ENCODE results near the gene C10orf95.

C10orf95 gene

GRCh38 chr10:102413806-102414561, 37.4 kb downstream of the C10orf95 start:
- no peak for DNase-seq

GRCh38 chr10:102413053-102413705, 38.2 kb downstream of the C10orf95 start:
- peak; percentile 58 for DNase-seq

- no peak for DNase-seq
Observed at GRCh38 chr10:102412293-102412692, 39.0 kb downstream of the C10orf95 start.

GRCh38 chr10:102411341-102412255, 39.7 kb downstream of the C10orf95 start:
- DNase-seq, result no peak

GRCh38 chr10:102410429-102411073, 40.8 kb downstream of the C10orf95 start:
- DNase-seq, result no peak

- no peak for DNase-seq
Observed at GRCh38 chr10:102409604-102410428, 41.5 kb downstream of the C10orf95 start.

- DNase-seq, result peak; percentile 30
Observed at GRCh38 chr10:102408728-102409603, 42.4 kb downstream of the C10orf95 start.

- no peak for DNase-seq
Observed at GRCh38 chr10:102408131-102408727, 43.1 kb downstream of the C10orf95 start.

GRCh38 chr10:102407425-102408130, 43.8 kb downstream of the C10orf95 start:
- DNase-seq, result no peak

GRCh38 chr10:102406815-102407214, 44.5 kb downstream of the C10orf95 start:
- no peak for DNase-seq

GRCh38 chr10:102405632-102406031, 45.7 kb downstream of the C10orf95 start:
- no peak for DNase-seq

GRCh38 chr10:102405108-102405571, 46.2 kb downstream of the C10orf95 start:
- no peak for DNase-seq

- DNase-seq, result no peak
Observed at GRCh38 chr10:102404361-102405107, 46.8 kb downstream of the C10orf95 start.

GRCh38 chr10:102403115-102403514, 48.2 kb downstream of the C10orf95 start:
- no peak for DNase-seq

- no peak for DNase-seq
Observed at GRCh38 chr10:102402512-102402896, 48.8 kb downstream of the C10orf95 start.

- DNase-seq, result no peak
Observed at GRCh38 chr10:102401735-102402511, 49.4 kb downstream of the C10orf95 start.

- DNase-seq, result no peak
Observed at GRCh38 chr10:102401342-102401654, 50.0 kb downstream of the C10orf95 start.
